PC-3 (cell line): ENCODE data around the gene PCBP2. TPM values are rescaled to one million over a fixed set of nuclear protein-coding genes. Genes with fewer than 3 reads are reported as not detected.

Source experiments
- ATAC-seq: fragments of 200-7000 bp; cut with Tn5 transposase; 2 replicates; pipeline ENCODE4 v1.9.1; 2020; ENCODE audit warnings: mild to moderate bottlenecking, moderate library complexity
- BruUV-seq: library from RNA; stranded (reverse); fragments of 400-500 nt; replicated peaks from 2 replicates; lab custom pipeline; 2021; lab: Mats Ljungman, UMichigan
- CTCF ChIA-PET: fragments of 300-600 bp; sonication (Branson Sonifier 250); formaldehyde crosslinking; loops from one replicate; lab custom pipeline; 2022; ENCODE audit warnings: antibody characterized with exemption; lab: Charles Lee
- POLR2A ChIA-PET: fragments of 300-600 bp; sonication (Branson Sonifier 250); formaldehyde crosslinking; loops from one replicate; lab custom pipeline; 2022; ENCODE audit warnings: antibody characterized with exemption; ENCODE audit not compliant: unreplicated experiment; lab: Charles Lee
- DNase-seq: peaks from one replicate; pipeline ENCODE4 v3.0.0-alpha.2; 2015
- H2AFZ ChIP-seq: fragments of 300-600 bp; sonication (generic); 2 replicates; pipeline ENCODE4 v1.6.0; 2016; ENCODE audit warnings: antibody characterized with exemption, low read length
- H3F3A ChIP-seq: fragments of 300-600 bp; sonication (generic); one replicate; pipeline ENCODE4 v1.6.0; 2017; ENCODE audit warnings: antibody characterized with exemption, low read length, control low read depth, mild to moderate bottlenecking; ENCODE audit not compliant: unreplicated experiment
- H3K27ac ChIP-seq: fragments of 300-600 bp; sonication (generic); 2 replicates; pipeline ENCODE4 v1.5.1; 2016; ENCODE audit warnings: mild to moderate bottlenecking, low read length
- H3K27me3 ChIP-seq: fragments of 300-600 bp; sonication (generic); 2 replicates; pipeline ENCODE4 v1.6.1; 2016; ENCODE audit warnings: low read length, mixed read lengths
- H3K36me3 ChIP-seq: fragments of 300-600 bp; sonication (generic); 2 replicates; pipeline ENCODE4 v1.6.1; 2016; ENCODE audit warnings: low read depth, mixed run types, low read length, mixed read lengths
- H3K4me1 ChIP-seq: fragments of 300-600 bp; sonication (generic); 2 replicates; pipeline ENCODE4 v1.5.1; 2016; ENCODE audit warnings: low read length; ENCODE audit not compliant: insufficient read depth
- H3K4me2 ChIP-seq: fragments of 300-600 bp; sonication (generic); 2 replicates; pipeline ENCODE4 v1.6.0; 2016; ENCODE audit warnings: low read length
- H3K4me3 ChIP-seq: fragments of 300-600 bp; sonication (generic); 2 replicates; pipeline ENCODE4 v1.5.1; 2016; ENCODE audit warnings: mild to moderate bottlenecking, low read length, mixed read lengths
- H3K79me2 ChIP-seq: fragments of 300-600 bp; sonication (generic); 2 replicates; pipeline ENCODE4 v1.6.1; 2017; ENCODE audit warnings: low read length, mixed read lengths
- H3K9ac ChIP-seq: fragments of 300-600 bp; sonication (generic); 2 replicates; pipeline ENCODE4 v1.6.0; 2016; ENCODE audit warnings: mild to moderate bottlenecking, low read length
- H3K9me2 ChIP-seq: fragments of 300-600 bp; sonication (generic); replicated peaks from 2 replicates; pipeline ENCODE4 v1.6.1; 2016; ENCODE audit warnings: mixed run types, low read length, mixed read lengths
- H3K9me3 ChIP-seq: fragments of 300-600 bp; sonication (generic); 2 replicates; pipeline ENCODE4 v1.6.1; 2016; ENCODE audit warnings: low read length, mixed read lengths
- H4K20me1 ChIP-seq: fragments of 300-600 bp; sonication (generic); 2 replicates; pipeline ENCODE4 v1.6.1; 2016; ENCODE audit warnings: low read length, mixed read lengths
- EZH2 ChIP-seq: fragments of 300-600 bp; sonication (generic); IDR thresholded peaks from one replicate; pipeline ENCODE4 v1.6.1; 2017; ENCODE audit warnings: antibody characterized with exemption, mild to moderate bottlenecking, low read length; ENCODE audit not compliant: unreplicated experiment
- EZH2phosphoT487 ChIP-seq: fragments of 300-600 bp; sonication (generic); IDR thresholded peaks from 2 replicates; pipeline ENCODE4 v1.6.1; 2018; ENCODE audit warnings: mild to moderate bottlenecking, antibody characterized with exemption, low read length, borderline replicate concordance
- intact Hi-C: fragments of 100-400 bp; cut with micrococcal nuclease; formaldehyde crosslinking; loops from 2 replicates; pipeline ENCODE4 v1.9.0; 2023
- total RNA-seq: library from RNA; depleted of rRNA; stranded (reverse); fragments of >200 nt; gene quantifications from 2 replicates; pipeline ENCODE4 v1.2.3, GENCODE V29; 2014
- TF ChIP-seq, protein P1 (sequence below): fragments of 300-600 bp; sonication (generic); conservative IDR thresholded peaks from 2 replicates; pipeline ENCODE4 v1.5.1; 2017; ENCODE audit warnings: antibody characterized with exemption, low read depth, mild to moderate bottlenecking, low read length

The PCBP2 gene
- total RNA-seq, 1 experiment from 2014 or later: 204 TPM

DNA sequence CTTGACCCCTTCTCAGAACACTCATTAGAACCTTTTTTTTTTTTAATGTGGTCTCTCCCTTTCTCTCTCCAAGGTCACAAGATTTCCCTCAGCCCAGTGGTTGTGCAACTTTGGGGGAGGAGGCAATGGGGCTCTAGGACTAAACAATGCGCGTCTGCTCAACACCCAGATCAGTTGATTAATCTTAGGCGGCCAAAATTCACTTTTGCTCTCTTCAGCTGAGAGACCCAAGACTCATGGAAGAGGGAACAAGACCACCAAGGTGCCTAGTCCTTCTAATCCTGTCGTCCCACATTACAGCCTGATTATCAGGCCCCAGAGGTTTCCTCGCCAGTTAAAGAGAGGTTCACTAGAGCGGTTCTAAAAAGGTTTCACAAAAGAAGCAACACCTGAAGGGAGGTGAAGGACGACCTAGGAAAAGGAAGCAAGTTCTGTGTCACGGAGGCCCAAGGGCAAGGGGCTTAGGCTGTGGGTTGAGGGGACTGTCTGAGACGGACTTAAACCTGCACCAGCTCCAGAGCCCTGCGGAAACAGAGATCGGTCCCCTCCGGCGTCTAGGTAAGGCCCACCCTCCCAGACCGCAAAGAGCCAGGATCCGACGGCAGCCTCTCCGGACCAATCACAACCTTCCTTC is 48.4 kb downstream of the PCBP2 start:
- H3K9me2 ChIP-seq: no peaks in the 10 kb centered on the region
- BruUV-seq: TSS peak; percentile 90
- intact Hi-C loops: no loop called here
- no peak; the same call in 1 of the 2 replicates for ATAC-seq
- ChIA-PET CTCF (interaction anchor here (0.7 to 1.0 kb wide), 3 partner anchors 12 to 179 kb away, joined by 3 to 5 read pairs (median 4); partner anchors contain the start of genes AAAS and ATP5MC2), POLR2A (interaction anchor here (0.5 to 1.2 kb wide), 5 partner anchors 11 to 825 kb away, joined by 3 to 5 read pairs (median 4); partner anchors contain the start of gene COPZ1)
- H3K9ac ChIP-seq: peak overlapping the region; percentile 35
- H3K27me3 ChIP-seq: no peaks in the 10 kb centered on the region
- H3K27ac ChIP-seq: peak overlapping the region; percentile 21
- peaks cover 12% of the 10 kb centered on the region; the same call in 1 of the 2 replicates for H3K36me3 ChIP-seq
- no peaks in the 10 kb centered on the region for H3F3A ChIP-seq
- no peaks in the 10 kb centered on the region for H3K9me3 ChIP-seq
- H3K4me2 ChIP-seq: peak overlapping the region; percentile 87
- DNase-seq: no peak
- H3K79me2 ChIP-seq: peaks cover 27% of the 10 kb centered on the region
- no peaks in the 10 kb centered on the region for H4K20me1 ChIP-seq
- TF ChIP-seq EZH2 (no peak), EZH2phosphoT487 (no peak)
- TF ChIP-seq, protein P1, sequence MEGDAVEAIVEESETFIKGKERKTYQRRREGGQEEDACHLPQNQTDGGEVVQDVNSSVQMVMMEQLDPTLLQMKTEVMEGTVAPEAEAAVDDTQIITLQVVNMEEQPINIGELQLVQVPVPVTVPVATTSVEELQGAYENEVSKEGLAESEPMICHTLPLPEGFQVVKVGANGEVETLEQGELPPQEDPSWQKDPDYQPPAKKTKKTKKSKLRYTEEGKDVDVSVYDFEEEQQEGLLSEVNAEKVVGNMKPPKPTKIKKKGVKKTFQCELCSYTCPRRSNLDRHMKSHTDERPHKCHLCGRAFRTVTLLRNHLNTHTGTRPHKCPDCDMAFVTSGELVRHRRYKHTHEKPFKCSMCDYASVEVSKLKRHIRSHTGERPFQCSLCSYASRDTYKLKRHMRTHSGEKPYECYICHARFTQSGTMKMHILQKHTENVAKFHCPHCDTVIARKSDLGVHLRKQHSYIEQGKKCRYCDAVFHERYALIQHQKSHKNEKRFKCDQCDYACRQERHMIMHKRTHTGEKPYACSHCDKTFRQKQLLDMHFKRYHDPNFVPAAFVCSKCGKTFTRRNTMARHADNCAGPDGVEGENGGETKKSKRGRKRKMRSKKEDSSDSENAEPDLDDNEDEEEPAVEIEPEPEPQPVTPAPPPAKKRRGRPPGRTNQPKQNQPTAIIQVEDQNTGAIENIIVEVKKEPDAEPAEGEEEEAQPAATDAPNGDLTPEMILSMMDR: no peak
- H3K4me3 ChIP-seq: peak overlapping the region; percentile 75
- H3K4me1 ChIP-seq: peaks cover 26% of the 10 kb centered on the region
- peak overlapping the region; percentile 54 for H2AFZ ChIP-seq

DNA sequence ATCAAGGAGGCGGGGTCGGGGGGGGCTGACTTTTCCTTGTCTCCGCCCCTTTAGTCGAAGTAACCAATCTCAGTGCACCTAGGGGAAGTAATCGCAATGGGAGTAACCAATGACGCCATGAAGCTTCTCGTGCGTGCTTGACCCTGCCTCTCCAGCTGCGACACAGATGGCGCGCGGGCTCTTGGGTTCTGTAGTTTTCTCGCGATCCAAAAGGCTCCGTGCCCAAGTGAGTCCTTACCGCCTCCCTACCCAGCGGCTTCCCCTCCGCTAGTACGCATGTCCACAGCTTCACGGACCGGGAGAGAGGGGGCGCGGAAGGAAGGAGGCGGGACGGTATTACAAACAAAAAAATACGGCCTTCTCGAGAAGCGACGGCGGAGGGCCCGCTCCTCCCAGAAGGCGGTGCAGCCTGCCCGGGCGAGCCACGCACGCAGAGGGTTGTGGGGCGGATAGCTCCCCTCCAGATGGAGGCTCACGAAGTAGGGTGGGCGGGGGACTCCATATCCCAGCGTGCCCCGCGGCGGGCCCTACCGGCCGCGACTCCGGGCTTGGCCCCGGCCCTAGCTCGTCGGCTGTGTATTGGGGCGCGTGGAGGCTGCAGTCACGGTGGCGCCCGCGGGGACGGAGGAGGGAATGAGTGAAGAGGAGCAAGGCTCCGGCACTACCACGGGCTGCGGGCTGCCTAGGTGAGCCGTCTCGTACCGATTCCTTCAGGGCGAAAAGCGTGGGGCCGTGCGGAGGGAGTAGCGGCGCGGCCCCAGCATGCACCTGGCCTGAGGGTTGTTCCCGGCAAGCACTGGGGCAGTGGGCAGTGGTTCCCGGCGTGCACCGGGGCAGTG is 49.1 kb downstream of the PCBP2 start, which contains the start of gene TARBP2:
Gene TARBP2 (plus strand): TSS at position 508 of the 839 bp plus-strand sequence. CDS start 126 bp downstream, at position 634.
- peak; percentile 98 for DNase-seq
- H3K9ac ChIP-seq: peak within 1 kb of the TSS; percentile 96
- H3K27ac ChIP-seq: peak within 1 kb of the TSS; percentile 85
- peak within 1 kb of the TSS; percentile 87 for H3K4me2 ChIP-seq
- TF ChIP-seq EZH2 (no peak), EZH2phosphoT487 (no peak)
- TF ChIP-seq, protein P1: no peak
- no peaks in the 10 kb centered on the region for H3F3A ChIP-seq
- intact Hi-C loops: no loop called here
- H3K4me1 ChIP-seq: peaks cover 33% of the 10 kb centered on the region
- H4K20me1 ChIP-seq: no peaks in the 10 kb centered on the region
- no peaks in the 10 kb centered on the region for H3K9me2 ChIP-seq
- BruUV-seq: no TSS peak
- H3K27me3 ChIP-seq: no peaks in the 10 kb centered on the region
- no peaks in the 10 kb centered on the region for H3K9me3 ChIP-seq
- peak within 1 kb of the TSS; percentile 75 for H3K4me3 ChIP-seq
- peak within 1 kb of the TSS; percentile 89 for H2AFZ ChIP-seq
- ATAC-seq: peak; percentile 77
- H3K36me3 ChIP-seq: peaks cover 15% of the 10 kb centered on the region; the same call in 1 of the 2 replicates
- peaks cover 27% of the 10 kb centered on the region for H3K79me2 ChIP-seq
- CTCF ChIA-PET: interaction anchor here (0.6 to 1.0 kb wide), 6 partner anchors 12 to 269 kb away, joined by 3 to 5 read pairs (median 3); partner anchors contain the start of genes AAAS and ATP5MC2
- POLR2A ChIA-PET: interaction anchor here (0.5 to 1.2 kb wide), 7 partner anchors 23 to 824 kb away, joined by 3 to 14 read pairs (median 5); partner anchors contain the start of gene COPZ1
